ENCODE results near the gene BRD3OS. TPM values are rescaled to one million over a fixed set of nuclear protein-coding genes. Genes with fewer than 3 reads are reported as not detected.
A peak's percentile ranks its signal among the peaks of the same experiment; 100 is the strongest.

Gene BRD3OS
- 11.5 and 26.2 TPM in 2 replicates for total RNA-seq (ENCODE audit: low replicate concordance)

- peak; percentile 100 for DNase-seq (ENCODE audit: low read depth)
- peak within 1 kb of the TSS; percentile 91 for H3K4me3 ChIP-seq (ENCODE audit: low read depth, low read length)
- no peak for TF ChIP-seq CTCF (IDR thresholded peaks at IDR 0.05; ENCODE audit: insufficient read depth, low read length)
These were observed at the start of gene BRD3OS for GRCh38 chr9:134024828-134025605. TSS of gene BRD3OS (plus strand) at chr9:134025481. CDS start at chr9:134026748, 1,267 bp downstream.

DNA sequence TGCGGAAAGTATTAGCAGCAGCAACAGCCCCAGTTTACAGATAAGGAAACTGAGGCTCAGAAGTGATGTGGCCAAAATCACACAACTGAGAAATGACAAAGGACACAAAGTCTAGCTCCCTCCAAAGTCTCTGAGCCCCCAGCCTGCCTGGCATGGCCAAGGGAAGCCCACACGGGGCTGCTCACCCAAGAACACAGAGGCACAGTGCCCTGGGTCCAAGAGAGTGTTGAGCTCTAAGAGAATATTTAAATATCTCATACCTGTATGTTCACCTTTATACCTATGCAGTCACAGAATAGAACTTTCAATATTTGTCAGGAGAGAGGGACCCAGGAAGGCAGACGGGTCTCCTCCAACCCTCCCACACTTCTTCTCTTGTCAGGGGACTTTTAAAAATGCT, 49.8 kb upstream of the BRD3OS start:
- TF ChIP-seq CTCF (IDR thresholded peaks at IDR 0.05; ENCODE audit: insufficient read depth, low read length): no peak
- no peak for DNase-seq (ENCODE audit: low read depth)
- H3K4me3 ChIP-seq (ENCODE audit: low read depth, low read length): no peak overlapping the region

GRCh38 chr9:133976191-133976861, 49.0 kb upstream of the BRD3OS start:
- no peak for DNase-seq (ENCODE audit: low read depth)
- H3K4me3 ChIP-seq (ENCODE audit: low read depth, low read length): no peak overlapping the region
- TF ChIP-seq CTCF (IDR thresholded peaks at IDR 0.05; ENCODE audit: insufficient read depth, low read length): no peak

- DNase-seq (ENCODE audit: low read depth): no peak
- TF ChIP-seq CTCF (IDR thresholded peaks at IDR 0.05; ENCODE audit: insufficient read depth, low read length): no peak
- no peak overlapping the region for H3K4me3 ChIP-seq (ENCODE audit: low read depth, low read length)
These were observed 48.4 kb upstream of the BRD3OS start for GRCh38 chr9:133976887-133977286.

DNA sequence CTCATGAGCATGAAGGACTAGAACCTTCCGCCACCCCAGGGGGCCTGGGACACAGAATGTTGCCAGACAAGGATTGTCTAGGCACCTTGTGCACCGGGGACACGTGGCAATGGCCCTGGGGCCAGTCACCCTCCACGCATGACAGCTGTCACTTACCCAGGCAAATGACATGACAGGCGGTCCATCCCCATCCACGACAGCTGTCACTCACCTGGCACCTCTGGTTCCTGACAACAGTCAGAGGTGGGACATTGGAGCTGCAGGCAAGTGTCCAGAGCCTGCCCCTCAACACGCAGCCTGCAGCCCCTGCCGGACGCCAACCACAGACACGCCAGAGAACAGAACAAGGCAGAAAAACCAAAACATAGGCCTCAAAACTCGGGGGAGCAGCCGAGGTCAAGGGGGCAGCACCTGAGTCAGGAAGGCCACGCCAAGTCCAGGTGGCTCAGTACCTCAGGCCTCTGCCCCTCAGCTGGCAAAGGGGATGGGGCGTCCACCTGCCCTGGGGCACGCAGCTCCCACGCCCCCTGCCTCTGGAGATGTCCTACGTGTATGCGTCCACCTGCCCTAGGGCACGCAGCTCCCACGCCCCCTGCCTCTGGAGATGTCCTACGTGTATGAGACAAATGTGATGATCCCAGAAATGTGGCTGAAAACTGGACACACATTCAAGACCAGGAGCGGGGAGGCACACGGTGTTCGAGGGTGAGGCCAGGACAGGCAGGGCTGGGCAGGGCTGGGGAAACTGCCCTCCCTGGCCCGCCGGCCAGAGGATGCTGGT, 47.7 kb upstream of the BRD3OS start:
- TF ChIP-seq CTCF (IDR thresholded peaks at IDR 0.05; ENCODE audit: insufficient read depth, low read length): no peak
- no peak for DNase-seq (ENCODE audit: low read depth)
- no peak overlapping the region for H3K4me3 ChIP-seq (ENCODE audit: low read depth, low read length)

- no peak overlapping the region for H3K4me3 ChIP-seq (ENCODE audit: low read depth, low read length)
- DNase-seq (ENCODE audit: low read depth): no peak
- TF ChIP-seq CTCF (IDR thresholded peaks at IDR 0.05; ENCODE audit: insufficient read depth, low read length): no peak
These were observed 46.9 kb upstream of the BRD3OS start for GRCh38 chr9:133978226-133978898.
